LoVo (cell line): ENCODE data around the gene PLAAT4.
"Not testable (repeated sequence)": the region's sequence is repeated elsewhere in the genome, so short reads cannot be mapped to it uniquely, and the experiment has no call there.

Source experiments
- DNase-seq: peaks from one replicate; pipeline ENCODE4 v3.0.0-alpha.2; 2016; ENCODE audit warnings: low spot score

The PLAAT4 gene

GRCh38 chr11:63543711-63544110, 7.1 kb downstream of the PLAAT4 start:
- DNase-seq = no peak

DNA sequence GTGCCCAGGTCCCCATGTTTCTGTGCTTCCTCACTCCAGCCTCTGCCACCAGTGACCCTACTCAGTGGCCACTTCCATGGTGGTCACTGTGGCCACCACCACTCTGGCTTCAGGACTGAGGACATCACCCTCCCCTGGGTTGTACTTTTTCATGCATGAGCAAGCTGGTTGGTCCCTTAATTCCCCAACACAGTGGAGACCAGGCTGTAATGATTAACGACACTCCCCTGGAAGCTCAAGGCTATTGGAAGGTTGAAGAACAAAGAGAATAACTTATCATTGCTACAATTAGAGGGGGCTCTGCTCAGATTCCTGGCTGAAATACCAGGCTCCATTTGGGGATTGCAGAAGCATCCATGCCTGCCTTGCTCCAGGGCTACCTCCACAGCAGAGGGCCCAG, 10.5 kb downstream of the PLAAT4 start:
- no peak for DNase-seq

- DNase-seq = no peak
These were observed 11.6 kb downstream of the PLAAT4 start for GRCh38 chr11:63548178-63548577.

GRCh38 chr11:63549411-63549810, 12.8 kb downstream of the PLAAT4 start:
- DNase-seq = no peak

GRCh38 chr11:63550156-63550700, 13.6 kb downstream of the PLAAT4 start:
- not testable (repeated sequence) for DNase-seq

DNA sequence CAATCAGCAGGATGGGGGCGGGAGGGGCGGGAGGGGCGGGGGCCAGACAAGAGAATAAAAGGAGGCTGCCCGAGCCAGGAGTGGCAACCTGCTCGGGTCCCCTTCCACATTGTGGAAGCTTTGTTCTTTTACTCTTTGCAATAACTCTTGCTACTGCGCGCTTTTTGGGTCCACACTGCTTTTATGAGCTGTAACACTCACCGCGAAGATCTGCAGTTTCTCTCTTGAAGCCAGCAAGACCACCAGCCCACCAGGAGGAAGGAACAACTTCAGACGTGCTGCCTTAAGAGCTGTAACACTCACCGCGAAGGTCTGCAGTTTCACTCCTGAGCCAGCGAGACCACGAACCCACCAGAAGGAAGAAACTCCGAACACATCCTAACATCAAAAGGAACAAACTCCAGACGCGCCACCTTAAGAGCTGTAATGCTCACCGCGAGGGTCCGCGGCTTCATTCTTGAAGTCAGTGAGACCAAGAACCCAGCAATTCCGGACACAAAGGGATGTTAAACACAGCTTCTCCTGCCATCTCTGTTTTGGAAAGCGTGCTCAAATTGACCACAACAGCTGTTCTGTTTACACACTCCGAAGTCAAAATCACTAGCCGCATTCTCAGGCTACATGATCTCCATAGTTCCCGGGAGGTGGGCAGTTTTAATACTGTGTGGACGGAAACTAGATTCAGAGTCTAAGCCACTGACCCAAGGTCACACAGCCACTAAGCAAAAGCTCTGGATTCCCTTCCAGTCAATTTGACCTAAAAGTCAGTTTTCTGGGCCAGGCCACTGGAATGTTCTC, 14.7 kb downstream of the PLAAT4 start:
- DNase-seq = no peak

GRCh38 chr11:63551889-63552266, 15.3 kb downstream of the PLAAT4 start:
- no peak for DNase-seq

GRCh38 chr11:63552921-63553320, 16.3 kb downstream of the PLAAT4 start:
- DNase-seq = no peak

DNA sequence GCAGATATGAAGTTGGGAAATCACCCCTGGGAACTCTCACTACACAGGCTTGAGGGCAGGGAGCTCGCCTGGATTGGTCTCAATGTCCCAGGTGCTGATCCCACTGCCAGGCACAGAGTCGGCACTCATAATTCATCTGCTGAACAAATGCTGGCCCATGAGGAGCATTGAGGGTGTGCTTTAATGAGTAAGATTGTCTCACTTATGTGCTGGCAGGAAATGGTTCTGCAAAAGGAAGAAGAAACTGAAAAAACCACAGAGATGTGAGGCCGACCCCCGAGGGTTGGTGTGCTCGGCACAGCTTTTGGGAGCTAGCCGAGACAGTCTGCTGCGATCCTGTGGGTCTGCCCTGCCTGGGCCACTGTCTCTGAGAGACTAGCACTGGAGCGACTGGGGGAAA, 17.2 kb downstream of the PLAAT4 start:
- DNase-seq = no peak

GRCh38 chr11:63554877-63555223, 18.2 kb downstream of the PLAAT4 start:
- no peak for DNase-seq

DNA sequence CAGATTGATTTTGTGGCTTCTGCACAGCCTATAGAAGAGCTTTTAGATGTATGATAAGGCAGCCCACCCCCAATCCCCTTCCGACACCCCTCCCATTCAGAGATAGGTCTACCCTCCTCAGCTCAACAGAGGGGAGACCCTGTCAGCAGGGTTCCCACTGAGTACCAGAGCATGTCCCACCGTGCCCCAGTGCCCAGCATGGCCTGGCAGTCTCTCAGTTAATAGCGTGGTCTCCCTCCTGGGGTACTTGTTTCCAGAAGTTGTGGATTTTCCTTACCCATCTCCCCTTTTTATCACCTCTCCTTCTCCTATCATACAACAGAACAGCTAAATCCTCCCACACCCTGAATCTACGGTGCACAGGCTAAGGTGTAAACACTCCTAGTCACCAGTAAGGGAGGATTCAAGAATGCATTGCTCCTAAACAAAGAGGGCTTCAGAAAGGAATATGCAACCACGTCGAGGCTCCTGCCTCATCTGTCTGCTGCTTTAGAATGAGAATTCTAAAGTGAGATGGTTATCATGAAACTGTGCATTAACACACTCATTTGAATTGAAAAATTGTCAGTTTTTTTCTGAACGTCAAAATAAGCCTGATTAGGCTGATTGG, 19.9 kb downstream of the PLAAT4 start:
- DNase-seq = no peak

GRCh38 chr11:63557570-63557969, 21.0 kb downstream of the PLAAT4 start:
- DNase-seq = no peak

- DNase-seq = no peak
These were observed 22.0 kb downstream of the PLAAT4 start for GRCh38 chr11:63558459-63559157.

- peak; percentile 48 for DNase-seq
These were observed 24.0 kb downstream of the PLAAT4 start for GRCh38 chr11:63560506-63561180.

DNA sequence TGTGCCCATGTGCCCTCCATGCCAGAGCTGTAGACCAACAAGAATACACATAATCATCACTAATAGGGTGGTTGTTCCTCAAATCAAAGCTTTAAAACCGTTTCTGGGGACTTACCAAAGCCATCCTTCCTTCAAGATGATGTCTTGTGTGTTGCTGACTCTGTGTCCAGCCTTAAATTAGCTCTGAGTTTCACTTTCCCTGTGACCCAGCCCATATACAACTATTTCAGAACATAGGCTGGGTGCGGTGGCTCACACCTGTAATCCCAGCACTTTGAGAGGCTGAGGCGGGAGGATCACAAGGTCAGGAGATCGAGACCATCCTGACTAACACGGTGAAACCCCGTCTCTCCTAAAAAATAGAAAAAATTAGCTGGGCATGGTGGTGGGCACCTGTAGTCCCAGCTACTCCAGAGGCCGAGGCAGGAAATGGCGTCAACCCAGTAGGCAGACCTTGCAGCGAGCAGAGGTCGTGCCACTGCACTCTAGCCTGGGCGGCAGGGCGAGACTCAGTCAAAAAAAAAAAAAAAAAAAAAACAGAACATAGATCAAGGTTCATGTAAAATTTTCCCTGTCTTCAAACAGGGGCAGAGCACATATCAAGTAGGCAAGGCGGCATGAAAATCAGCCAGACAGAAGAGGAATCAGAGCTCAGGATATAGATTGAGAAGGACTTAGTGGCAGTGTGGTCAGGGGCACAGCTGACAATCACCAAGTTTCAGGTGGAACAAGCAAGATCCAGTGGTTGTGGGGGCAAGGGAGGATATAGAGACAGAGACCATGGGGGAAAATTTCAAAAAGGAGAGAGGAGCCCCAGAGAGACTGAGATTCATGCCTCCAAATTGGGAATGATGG, 26.8 kb downstream of the PLAAT4 start, which contains the start of gene PLAAT2:
TSS of gene PLAAT2 (minus strand) at position 179 of the 855 bp plus-strand sequence. CDS start at position 124, 55 bp downstream.
- DNase-seq = no peak

DNA sequence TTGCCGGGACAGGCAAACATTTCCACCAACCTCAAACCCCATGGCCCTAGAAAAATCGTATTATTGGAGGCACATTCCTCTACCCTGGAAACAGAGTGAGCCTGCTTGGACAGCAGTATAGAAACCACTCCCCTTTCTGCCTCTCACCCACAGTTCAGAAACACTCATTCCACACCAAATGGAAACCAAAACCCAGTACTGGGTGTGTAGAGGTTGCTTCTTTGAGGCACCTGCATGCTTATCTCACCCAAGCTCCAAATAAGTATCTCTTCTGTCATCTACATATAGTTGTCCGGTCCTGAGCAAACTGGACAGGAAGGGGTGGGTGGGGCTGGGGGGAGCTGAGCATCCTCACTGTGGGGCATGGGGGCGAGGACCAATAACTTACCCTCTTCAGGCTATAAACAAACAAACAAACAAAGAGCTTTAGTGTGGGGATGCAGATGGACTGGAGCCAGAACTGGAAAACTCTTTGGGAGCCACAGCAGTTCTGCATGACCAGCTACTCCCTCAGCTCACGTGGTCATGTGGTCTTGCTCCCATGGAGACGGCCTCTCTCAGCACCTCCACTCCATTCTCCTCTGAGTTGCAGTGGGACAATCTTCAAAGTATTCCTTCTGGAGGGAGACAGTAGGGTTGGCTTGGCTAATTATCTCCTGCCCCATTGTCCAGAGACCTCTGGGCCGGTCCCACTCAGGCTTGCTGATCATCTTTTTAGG, 27.6 kb downstream of the PLAAT4 start:
- DNase-seq = no peak

GRCh38 chr11:63564784-63565350, 28.3 kb downstream of the PLAAT4 start:
- peak; percentile 89 for DNase-seq

GRCh38 chr11:63567044-63567840, 30.6 kb downstream of the PLAAT4 start:
- peak; percentile 91 for DNase-seq

- no peak for DNase-seq
These were observed 33.0 kb downstream of the PLAAT4 start for GRCh38 chr11:63569570-63569969.
